ENCODE measurements around the gene DNM1L.
A peak's percentile ranks its signal among the peaks of the same experiment; 100 is the strongest.
"Not testable (repeated sequence)": the region's sequence is repeated elsewhere in the genome, so short reads cannot be mapped to it uniquely, and the experiment has no call there.

DNM1L gene

GRCh38 chr12:32702473-32702872, 23.4 kb downstream of the DNM1L start:
- no peak overlapping the region for H3K27ac ChIP-seq
- no peaks in the 10 kb centered on the region for H3K9me3 ChIP-seq (ENCODE audit: low read depth, low read length)
- peaks cover 8% of the 10 kb centered on the region; the same call in 1 of the 2 replicates for H3K36me3 ChIP-seq (ENCODE audit: insufficient read depth, low read length)
- H3K4me3 ChIP-seq: no peak overlapping the region
- H3K9ac ChIP-seq (ENCODE audit: insufficient read length): no peak overlapping the region
- TF ChIP-seq FOXP2 (optimal IDR thresholded peaks at IDR 0.05; ENCODE audit: control extremely low read depth, extremely low read length, insufficient read depth): no peak
- no peak for TF ChIP-seq POLR2AphosphoS5 (IDR thresholded peaks at IDR 0.05; ENCODE audit: borderline replicate concordance, low read depth, low read length)
- TF ChIP-seq EZH2 (IDR thresholded peaks at IDR 0.05): no peak
- no peak for DNase-seq (ENCODE audit: low read depth, low spot score)

DNA sequence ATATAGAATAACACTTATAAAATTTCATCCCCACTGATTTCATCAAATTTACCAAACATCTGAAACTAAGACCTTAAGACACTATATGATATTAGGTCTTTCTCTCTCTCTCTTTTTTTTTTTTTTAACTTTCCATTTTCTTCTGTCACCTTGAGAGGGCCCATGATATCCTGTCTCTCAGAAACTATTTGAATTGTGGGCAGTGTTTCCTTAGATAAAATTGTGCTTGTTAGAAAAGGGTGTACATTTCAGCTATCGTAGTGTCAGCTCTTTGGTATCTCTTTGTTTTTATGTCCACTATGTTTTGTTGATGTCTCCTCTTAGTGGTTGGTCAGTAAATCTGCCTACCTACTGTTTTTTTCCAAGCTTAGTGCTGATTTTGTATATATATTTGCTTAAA, 23.8 kb downstream of the DNM1L start:
- TF ChIP-seq FOXP2 (optimal IDR thresholded peaks at IDR 0.05; ENCODE audit: control extremely low read depth, extremely low read length, insufficient read depth): no peak
- H3K9me3 ChIP-seq (ENCODE audit: low read depth, low read length): no peaks in the 10 kb centered on the region
- no peak overlapping the region for H3K9ac ChIP-seq (ENCODE audit: insufficient read length)
- H3K27ac ChIP-seq: no peak overlapping the region
- H3K36me3 ChIP-seq (ENCODE audit: insufficient read depth, low read length): peaks cover 9% of the 10 kb centered on the region; the same call in 1 of the 2 replicates
- DNase-seq (ENCODE audit: low read depth, low spot score): no peak
- H3K4me3 ChIP-seq: no peak overlapping the region

DNA sequence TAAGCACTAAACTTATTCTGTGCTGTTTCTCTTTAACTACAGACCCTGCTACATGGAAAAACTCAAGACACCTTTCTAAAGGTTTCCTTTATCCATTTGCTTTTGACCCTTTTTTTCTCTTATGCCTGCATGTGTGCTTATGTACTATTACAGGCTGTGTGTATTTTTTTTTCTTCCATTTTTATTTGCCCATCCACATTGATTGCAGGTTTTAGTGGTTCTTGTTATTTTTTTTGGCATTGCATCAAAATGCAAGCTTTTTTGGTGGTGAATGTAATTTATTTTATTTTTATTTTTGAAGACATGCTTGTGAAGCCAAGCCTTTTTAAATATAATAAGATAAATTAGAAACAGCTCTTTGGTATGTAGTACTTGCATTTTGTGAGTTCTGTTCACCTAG, 26.7 kb downstream of the DNM1L start:
- Histone ChIP-seq H3K9me3 (ENCODE audit: low read depth, low read length) (no peaks in the 10 kb centered on the region), H3K27ac (no peak overlapping the region), H3K4me3 (no peak overlapping the region), H3K36me3 (ENCODE audit: insufficient read depth, low read length) (peaks cover 11% of the 10 kb centered on the region), H3K9ac (ENCODE audit: insufficient read length) (no peak overlapping the region)
- no peak for DNase-seq (ENCODE audit: low read depth, low spot score)
- TF ChIP-seq POLR2AphosphoS5 (IDR thresholded peaks at IDR 0.05; ENCODE audit: borderline replicate concordance, low read depth, low read length) (no peak), EZH2 (IDR thresholded peaks at IDR 0.05) (no peak), FOXP2 (optimal IDR thresholded peaks at IDR 0.05; ENCODE audit: control extremely low read depth, extremely low read length, insufficient read depth) (no peak)

DNA sequence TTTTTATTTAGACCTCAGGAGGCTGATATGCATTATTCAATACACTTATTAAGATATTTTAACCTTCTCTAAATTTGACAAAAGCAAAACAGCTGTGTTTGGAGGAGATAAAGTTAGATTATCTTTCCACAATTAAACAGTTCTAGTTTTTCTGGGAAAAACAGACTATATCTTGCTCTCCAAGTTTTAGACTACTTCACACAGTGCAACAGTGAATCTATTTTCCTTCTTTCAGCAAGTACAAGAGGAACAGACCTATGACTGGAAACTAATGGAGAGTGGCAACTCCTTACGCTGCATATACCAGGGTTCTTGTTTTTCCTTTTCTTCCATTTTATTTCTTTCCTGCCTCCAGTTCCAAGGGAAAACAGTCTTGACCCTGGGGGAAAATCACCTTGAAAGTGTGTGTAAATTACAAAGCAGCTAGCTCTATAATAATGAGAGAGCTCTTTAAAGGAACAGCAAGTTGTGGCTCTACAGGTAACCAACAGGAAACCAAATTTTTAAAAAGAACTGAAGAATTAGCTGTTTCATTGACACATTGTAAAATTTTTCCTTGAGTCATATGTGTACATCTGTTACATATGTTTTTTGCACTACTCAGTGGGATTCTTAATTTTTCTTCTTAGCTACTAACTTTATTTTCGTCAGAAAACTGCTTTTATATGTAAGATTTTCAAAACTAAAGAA, 27.4 kb downstream of the DNM1L start:
- no peak overlapping the region for H3K9ac ChIP-seq (ENCODE audit: insufficient read length)
- no peak for TF ChIP-seq FOXP2 (optimal IDR thresholded peaks at IDR 0.05; ENCODE audit: control extremely low read depth, extremely low read length, insufficient read depth)
- no peak for TF ChIP-seq EZH2 (IDR thresholded peaks at IDR 0.05)
- no peak for TF ChIP-seq POLR2AphosphoS5 (IDR thresholded peaks at IDR 0.05; ENCODE audit: borderline replicate concordance, low read depth, low read length)
- H3K9me3 ChIP-seq (ENCODE audit: low read depth, low read length): no peaks in the 10 kb centered on the region
- peak overlapping the region; percentile 17; the same call in 1 of the 2 replicates for H3K27ac ChIP-seq
- H3K4me3 ChIP-seq: no peak overlapping the region
- H3K36me3 ChIP-seq (ENCODE audit: insufficient read depth, low read length): peaks cover 18% of the 10 kb centered on the region
- DNase-seq (ENCODE audit: low read depth, low spot score): no peak

GRCh38 chr12:32708926-32709325, 29.8 kb downstream of the DNM1L start:
- Histone ChIP-seq H3K9ac (ENCODE audit: insufficient read length) (no peak overlapping the region), H3K4me3 (no peak overlapping the region), H3K36me3 (ENCODE audit: insufficient read depth, low read length) (peaks cover 32% of the 10 kb centered on the region), H3K27ac (no peak overlapping the region), H3K9me3 (ENCODE audit: low read depth, low read length) (no peaks in the 10 kb centered on the region)
- DNase-seq (ENCODE audit: low read depth, low spot score): no peak
- TF ChIP-seq FOXP2 (optimal IDR thresholded peaks at IDR 0.05; ENCODE audit: control extremely low read depth, extremely low read length, insufficient read depth) (no peak), POLR2AphosphoS5 (IDR thresholded peaks at IDR 0.05; ENCODE audit: borderline replicate concordance, low read depth, low read length) (no peak), EZH2 (IDR thresholded peaks at IDR 0.05) (no peak)

DNA sequence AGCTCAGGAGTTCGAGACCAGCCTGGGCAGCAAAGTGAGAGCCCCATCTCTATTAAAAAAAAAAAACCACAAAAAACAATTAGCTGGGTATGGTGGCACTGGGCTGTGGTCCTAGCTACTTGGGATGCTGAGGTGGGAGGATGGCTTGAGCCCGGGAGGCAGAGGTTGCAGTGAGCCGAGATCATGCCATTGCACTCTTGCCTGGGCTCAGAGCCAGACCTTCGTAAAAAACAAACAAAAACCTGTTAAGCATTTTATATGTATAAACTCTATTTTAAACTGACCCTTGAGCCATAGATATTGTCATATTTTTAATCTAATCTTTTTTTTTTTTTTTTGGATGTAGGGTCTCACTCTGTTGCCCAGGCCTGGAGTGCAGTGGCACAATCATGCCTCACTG, 35.7 kb downstream of the DNM1L start:
- H3K27ac ChIP-seq: no peak overlapping the region
- no peak overlapping the region for H3K4me3 ChIP-seq
- no peaks in the 10 kb centered on the region for H3K9me3 ChIP-seq (ENCODE audit: low read depth, low read length)
- H3K36me3 ChIP-seq (ENCODE audit: insufficient read depth, low read length): peaks cover 39% of the 10 kb centered on the region
- no peak overlapping the region for H3K9ac ChIP-seq (ENCODE audit: insufficient read length)
- TF ChIP-seq FOXP2 (optimal IDR thresholded peaks at IDR 0.05; ENCODE audit: control extremely low read depth, extremely low read length, insufficient read depth) (no peak), POLR2AphosphoS5 (IDR thresholded peaks at IDR 0.05; ENCODE audit: borderline replicate concordance, low read depth, low read length) (no peak), EZH2 (IDR thresholded peaks at IDR 0.05) (no peak)
- no peak for DNase-seq (ENCODE audit: low read depth, low spot score)

GRCh38 chr12:32718926-32719325, 39.8 kb downstream of the DNM1L start:
- Histone ChIP-seq H3K9me3 (ENCODE audit: low read depth, low read length) (no peaks in the 10 kb centered on the region), H3K4me3 (no peak overlapping the region), H3K9ac (ENCODE audit: insufficient read length) (no peak overlapping the region), H3K36me3 (ENCODE audit: insufficient read depth, low read length) (peaks cover 34% of the 10 kb centered on the region), H3K27ac (no peak overlapping the region)
- DNase-seq (ENCODE audit: low read depth, low spot score): no peak
- TF ChIP-seq FOXP2 (optimal IDR thresholded peaks at IDR 0.05; ENCODE audit: control extremely low read depth, extremely low read length, insufficient read depth): no peak
- TF ChIP-seq POLR2AphosphoS5 (IDR thresholded peaks at IDR 0.05; ENCODE audit: borderline replicate concordance, low read depth, low read length): no peak
- no peak for TF ChIP-seq EZH2 (IDR thresholded peaks at IDR 0.05)

DNA sequence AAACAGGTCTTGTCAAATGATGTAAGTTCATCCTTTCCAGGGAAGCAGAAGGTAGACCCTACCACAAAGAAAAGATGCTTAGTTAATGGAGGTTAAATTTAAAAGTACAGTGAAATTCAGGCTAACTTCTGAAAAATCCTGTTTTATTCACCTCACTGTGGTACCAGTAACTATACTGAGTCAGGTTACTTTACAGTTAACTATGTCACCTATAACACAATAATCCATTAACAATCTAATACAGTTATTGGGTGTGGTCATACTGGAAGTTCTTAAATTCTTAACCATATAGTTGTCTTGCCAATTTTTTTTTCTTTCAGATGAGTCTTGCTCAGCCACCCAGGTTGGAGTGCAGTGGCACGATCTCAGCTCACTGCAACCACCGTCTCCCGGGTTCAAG, 46.2 kb downstream of the DNM1L start:
- H3K4me3 ChIP-seq; H3K9me3 ChIP-seq (ENCODE audit: low read depth, low read length); H3K9ac ChIP-seq (ENCODE audit: insufficient read length); H3K27ac ChIP-seq; DNase-seq (ENCODE audit: low read depth, low spot score): not testable (repeated sequence)
- H3K36me3 ChIP-seq (ENCODE audit: insufficient read depth, low read length): peaks cover 49% of the 10 kb centered on the region

GRCh38 chr12:32726286-32726685, 47.2 kb downstream of the DNM1L start:
- no peaks in the 10 kb centered on the region for H3K9me3 ChIP-seq (ENCODE audit: low read depth, low read length)
- TF ChIP-seq EZH2 (IDR thresholded peaks at IDR 0.05) (no peak), POLR2AphosphoS5 (IDR thresholded peaks at IDR 0.05; ENCODE audit: borderline replicate concordance, low read depth, low read length) (no peak), FOXP2 (optimal IDR thresholded peaks at IDR 0.05; ENCODE audit: control extremely low read depth, extremely low read length, insufficient read depth) (no peak)
- DNase-seq (ENCODE audit: low read depth, low spot score): no peak
- H3K9ac ChIP-seq (ENCODE audit: insufficient read length): no peak overlapping the region
- H3K36me3 ChIP-seq (ENCODE audit: insufficient read depth, low read length): peaks cover 49% of the 10 kb centered on the region
- no peak overlapping the region for H3K27ac ChIP-seq
- H3K4me3 ChIP-seq: no peak overlapping the region

Measured in SK-N-MC (cell line).